Activated T-helper 2 cell treated with anti-CD3 and anti-CD28 coated beads, Interferon-gamma antibody, Interleukin-2, Interleukin-4, amounts not matched to agents 10 μg/mL and 5 μg/mL and 100 μg/mL, durations not matched to agents 14 hours and 24 hours and 36 hours (primary cell): ENCODE results near the gene DISP3. TPM values are rescaled to one million over a fixed set of nuclear protein-coding genes. Genes with fewer than 3 reads are reported as not detected.

Experiments
- total RNA-seq: library from RNA; stranded (reverse); gene quantifications from 2 replicates; pipeline ENCODE4 v1.2.3, GENCODE V29; 2022

The DISP3 gene
- total RNA-seq, 1 donor from 2014 or later, result 0.23 TPM

Other genes starting within 250 kb of the DISP3 start
- 43.3 and 44.5 TPM in 2 replicates for gene MTOR, start 216.6 kb upstream of the DISP3 start, total RNA-seq
- gene UBIAD1, start 206.0 kb upstream of the DISP3 start, total RNA-seq, result 22.7 and 25.1 TPM in 2 replicates
- gene FBXO2, start 175.3 kb downstream of the DISP3 start, total RNA-seq, result 0.41 and 0.48 TPM in 2 replicates
- gene FBXO44, start 175.7 kb downstream of the DISP3 start, total RNA-seq, result 18.2 and 19.8 TPM in 2 replicates
- 13.5 and 13.8 TPM in 2 replicates for gene FBXO6, start 185.0 kb downstream of the DISP3 start, total RNA-seq
- 77.1 and 78.0 TPM in 2 replicates for gene MAD2L2, start 202.0 kb downstream of the DISP3 start, total RNA-seq
- 0.07 TPM in 2 replicates for gene DRAXIN, start 212.6 kb downstream of the DISP3 start, total RNA-seq